GM19467 (cell line): ENCODE measurements around the gene BACE1.
A peak's percentile ranks its signal among the peaks of the same experiment; 100 is the strongest.
"Not testable (repeated sequence)": the region's sequence is repeated elsewhere in the genome, so short reads cannot be mapped to it uniquely, and the experiment has no call there.

ENCODE experiments used
- ATAC-seq: cut with Tn5 transposase; IDR thresholded peaks from one replicate; pipeline ENCODE4 v1.9.1; 2021; ENCODE audit warnings: mild to moderate bottlenecking, moderate library complexity; ENCODE audit not compliant: unreplicated experiment

The BACE1 gene

DNA sequence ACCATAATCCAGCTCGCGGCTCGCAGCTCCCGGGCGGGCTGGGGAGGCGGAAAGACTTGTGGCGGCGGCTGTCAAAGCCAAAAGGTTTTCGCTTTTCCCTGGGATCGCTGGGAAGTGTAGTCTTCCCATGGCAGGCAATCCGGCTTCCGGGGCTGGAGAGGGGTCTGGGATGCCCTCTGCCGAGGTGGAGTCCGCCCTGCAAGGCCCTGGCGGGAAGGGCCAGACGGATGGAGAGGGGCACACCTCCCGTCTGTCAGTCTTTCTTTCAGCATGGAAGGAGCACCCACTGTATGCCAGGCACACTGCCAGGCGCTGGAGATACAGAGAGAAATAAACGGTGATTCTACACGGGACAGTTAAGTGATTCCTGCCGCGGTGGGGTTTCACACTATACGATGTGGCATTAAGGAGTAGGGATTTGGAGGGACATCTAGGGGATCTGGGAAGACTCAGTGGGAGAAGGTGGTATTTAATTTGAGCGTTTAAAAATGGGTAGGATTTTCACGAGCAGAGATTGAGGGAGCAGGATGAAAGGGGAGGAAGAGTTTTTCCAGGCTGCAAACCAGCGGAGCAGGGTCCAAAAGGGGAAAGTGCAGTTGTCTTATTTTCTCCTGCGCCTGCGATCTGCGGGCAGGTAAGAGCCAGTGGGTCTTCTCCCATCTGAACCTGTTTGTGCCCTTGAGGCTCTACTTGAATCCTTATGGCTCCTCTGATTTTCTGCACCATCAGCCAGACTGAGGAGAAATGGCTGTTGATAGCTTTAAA lies at the start of gene BACE1:
TSS of gene BACE1 (minus strand) at position 60 of the 765 bp plus-strand sequence. CDS start 461 bp downstream, outside the sequence.
- no peak for ATAC-seq

GRCh38 chr11:117361432-117361831 lies 45.4 kb upstream of the BACE1 start:
- no peak for ATAC-seq

DNA sequence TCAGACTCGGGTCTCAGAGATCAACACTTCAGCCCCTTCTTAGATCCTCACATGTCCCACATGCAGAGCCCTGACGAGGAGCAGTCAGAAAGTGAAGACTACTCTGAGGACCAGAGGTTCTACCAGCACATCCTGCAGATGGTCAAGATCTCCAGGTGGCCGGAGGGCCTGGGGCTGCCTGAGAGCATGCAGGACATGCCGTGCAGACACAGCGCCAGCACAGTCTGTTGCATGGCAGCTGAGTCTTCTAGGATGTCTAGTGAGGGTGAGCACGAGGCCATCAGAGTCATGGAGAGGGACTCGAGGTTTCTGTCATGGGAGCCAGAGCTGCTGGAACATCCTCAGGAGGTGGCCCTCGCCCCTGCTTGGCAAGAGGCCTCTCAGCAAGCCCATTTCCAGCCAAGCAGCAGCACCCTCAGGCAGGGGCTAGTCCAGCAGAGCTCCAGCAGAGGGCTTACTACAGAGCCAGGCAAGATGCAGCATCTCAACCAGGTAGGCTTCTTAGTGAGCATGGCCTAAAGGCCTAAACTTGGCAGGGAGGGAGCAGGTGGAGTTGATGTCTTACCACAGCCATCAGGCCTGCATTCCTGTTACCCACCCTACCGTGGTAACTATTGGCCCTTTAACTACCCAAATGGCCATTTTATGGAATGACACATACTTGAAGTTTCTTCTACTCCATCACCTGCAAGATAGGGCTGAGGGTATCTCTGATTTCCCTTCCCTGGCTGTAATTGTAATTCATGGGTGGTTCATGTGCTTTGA lies 40.3 kb upstream of the BACE1 start:
- no peak for ATAC-seq

DNA sequence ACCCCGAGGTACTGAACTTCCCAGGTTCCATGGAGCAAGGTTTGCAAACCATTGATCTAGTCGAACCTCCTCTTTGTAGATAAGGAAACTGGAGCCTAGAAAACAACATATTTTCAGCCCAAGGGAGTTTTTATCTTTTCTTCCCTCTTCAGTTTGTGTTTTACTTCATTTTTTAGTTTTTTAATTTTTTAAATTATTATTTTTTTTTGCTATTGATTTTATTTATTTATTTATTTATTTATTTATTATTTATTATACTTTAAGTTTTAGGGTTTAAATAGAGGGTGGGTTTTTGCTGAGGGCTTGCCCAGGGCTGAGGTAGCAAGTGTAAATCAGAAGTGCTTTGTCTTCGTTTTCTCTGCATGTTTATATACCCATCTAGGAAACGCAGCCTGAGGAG lies 38.5 kb upstream of the BACE1 start:
- no peak for ATAC-seq

GRCh38 chr11:117345039-117345438 lies 29.0 kb upstream of the BACE1 start:
- no peak for ATAC-seq

DNA sequence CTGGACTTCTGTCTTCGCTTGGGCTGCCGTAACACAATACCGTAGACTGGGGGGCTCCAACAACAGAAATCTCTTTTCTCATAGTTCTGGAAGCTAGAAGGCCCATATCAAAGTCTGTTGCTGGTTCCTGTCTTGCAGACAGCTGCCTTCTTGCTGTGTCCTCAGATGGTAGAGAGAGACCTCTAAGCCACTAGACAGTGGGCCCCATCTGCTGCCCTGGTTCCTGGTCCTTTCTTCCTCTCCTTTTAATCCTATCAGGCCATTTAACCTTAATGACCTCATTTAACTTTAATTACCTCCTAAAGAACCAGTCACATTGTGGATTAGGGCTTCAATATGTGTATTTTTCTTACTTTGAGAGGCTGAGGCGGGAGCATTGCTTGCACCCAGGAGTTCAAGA lies 21.0 kb upstream of the BACE1 start:
- ATAC-seq, result no peak

GRCh38 chr11:117335399-117335798 lies 19.3 kb upstream of the BACE1 start:
- no peak for ATAC-seq

- no peak for ATAC-seq
These were observed 18.8 kb upstream of the BACE1 start for GRCh38 chr11:117334896-117335295.

GRCh38 chr11:117333917-117334316 lies 17.9 kb upstream of the BACE1 start:
- no peak for ATAC-seq

- ATAC-seq, result no peak
These were observed 16.8 kb upstream of the BACE1 start for GRCh38 chr11:117332843-117333242.

- no peak for ATAC-seq
These were observed 12.4 kb upstream of the BACE1 start for GRCh38 chr11:117328375-117329010.

GRCh38 chr11:117327567-117328374 lies 11.7 kb upstream of the BACE1 start, which contains the start of gene CEP164:
Gene CEP164 (plus strand): TSS chr11:117327854. CDS start chr11:117338587, 10,733 bp downstream.
- peak; percentile 96 for ATAC-seq

- ATAC-seq, result not testable (repeated sequence)
These were observed 11.2 kb upstream of the BACE1 start for GRCh38 chr11:117327255-117327566.

GRCh38 chr11:117319214-117319840 lies 3.3 kb upstream of the BACE1 start:
- no peak for ATAC-seq

DNA sequence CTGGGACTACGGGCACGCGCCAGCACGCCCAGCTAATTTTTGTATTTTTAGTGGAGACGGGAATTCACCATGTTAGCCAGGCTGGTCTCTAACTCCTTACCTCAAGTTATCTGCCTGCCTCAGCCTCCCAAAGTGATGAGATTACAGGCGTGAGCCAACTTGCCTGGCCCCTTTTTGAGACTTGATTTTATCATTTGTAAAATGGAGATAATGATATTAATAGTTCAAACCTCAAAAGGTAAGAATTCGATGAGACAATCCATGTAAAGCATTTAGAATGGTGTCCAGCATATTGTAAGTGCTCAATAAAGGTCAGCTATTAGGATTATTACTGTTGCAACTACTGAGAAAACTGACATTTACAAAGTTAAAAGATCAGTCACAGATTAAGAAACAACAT lies 2.7 kb upstream of the BACE1 start:
- ATAC-seq, result no peak

DNA sequence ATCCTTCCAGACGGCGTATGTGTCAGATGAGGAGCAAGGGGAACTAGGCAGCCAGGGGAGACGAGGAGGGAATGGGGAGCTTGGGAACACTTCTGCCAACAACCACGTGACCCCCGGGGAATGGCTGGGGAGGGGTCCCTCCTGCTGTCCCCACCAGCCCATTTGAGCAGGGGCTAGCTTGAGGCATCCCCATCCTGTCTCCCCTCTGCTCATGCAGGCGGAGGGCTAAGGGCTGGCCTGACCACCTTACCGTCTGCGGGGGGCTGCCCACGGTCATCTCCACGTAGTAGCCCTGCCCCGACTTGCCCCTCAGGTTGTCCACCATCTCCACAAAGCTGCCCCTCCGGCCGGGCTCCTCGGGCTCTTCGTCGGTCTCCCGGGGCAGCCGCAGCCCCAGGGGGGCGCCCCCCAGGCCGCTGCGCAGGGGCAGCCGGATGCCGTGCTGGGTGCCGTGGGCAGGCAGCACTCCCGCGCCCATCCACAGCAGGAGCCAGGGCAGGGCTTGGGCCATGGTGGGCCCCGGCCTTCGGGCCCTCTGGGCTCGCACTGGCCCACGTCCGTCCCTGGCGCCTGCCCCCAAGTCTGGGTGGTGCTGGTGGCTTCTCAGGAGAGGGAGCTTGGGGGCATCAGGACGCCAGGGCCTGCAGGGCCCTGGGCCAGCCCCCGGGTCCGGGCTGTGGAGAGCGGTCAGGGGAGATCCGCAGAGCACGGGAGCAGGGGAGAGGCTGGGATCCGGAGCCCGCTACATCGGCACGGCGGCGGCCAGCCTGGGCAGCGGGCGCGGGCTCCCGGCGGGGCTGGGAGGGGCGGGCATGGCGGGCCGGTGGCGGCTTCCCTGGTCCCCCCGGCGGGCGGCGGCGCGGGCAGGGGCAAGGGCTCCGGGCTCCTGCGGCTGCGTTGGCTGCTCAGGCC lies 515 bp downstream of the BACE1 start:
- ATAC-seq, result no peak

GRCh38 chr11:117314840-117315239 lies 1.2 kb downstream of the BACE1 start:
- ATAC-seq, result no peak

- ATAC-seq, result no peak
These were observed 2.0 kb downstream of the BACE1 start for GRCh38 chr11:117313828-117314768.
